NCI-H345 (cell line): ENCODE data around the gene PRG3.
A peak's percentile ranks its signal among the peaks of the same experiment; 100 is the strongest.
"Not testable (repeated sequence)": the region's sequence is repeated elsewhere in the genome, so short reads cannot be mapped to it uniquely, and the experiment has no call there.

Experiments
- DNase-seq: peaks from one replicate; lab custom pipeline; 2025; lab: John Stamatoyannopoulos, UW

The PRG3 gene

DNA sequence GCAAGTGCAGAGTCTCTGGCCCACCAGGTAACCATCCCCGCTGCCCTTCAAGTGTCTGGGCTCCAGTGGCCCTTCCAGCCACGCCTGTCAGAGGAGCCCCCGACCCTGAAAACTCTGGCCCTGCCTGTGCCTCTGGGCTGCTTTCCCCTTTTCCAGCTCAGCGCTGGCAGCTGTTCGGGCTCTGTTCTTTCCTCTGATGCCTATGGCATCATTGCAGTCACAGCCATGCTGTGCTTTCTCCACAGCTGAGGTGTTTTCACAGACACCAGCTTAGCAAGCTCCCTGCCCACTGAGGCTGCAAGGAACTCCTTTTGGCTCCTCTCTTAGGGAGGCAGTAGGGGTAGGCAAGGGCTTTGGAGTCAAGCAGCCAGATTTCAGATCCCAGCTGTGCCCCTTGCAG, 21.6 kb downstream of the PRG3 start:
- no peak for DNase-seq

DNA sequence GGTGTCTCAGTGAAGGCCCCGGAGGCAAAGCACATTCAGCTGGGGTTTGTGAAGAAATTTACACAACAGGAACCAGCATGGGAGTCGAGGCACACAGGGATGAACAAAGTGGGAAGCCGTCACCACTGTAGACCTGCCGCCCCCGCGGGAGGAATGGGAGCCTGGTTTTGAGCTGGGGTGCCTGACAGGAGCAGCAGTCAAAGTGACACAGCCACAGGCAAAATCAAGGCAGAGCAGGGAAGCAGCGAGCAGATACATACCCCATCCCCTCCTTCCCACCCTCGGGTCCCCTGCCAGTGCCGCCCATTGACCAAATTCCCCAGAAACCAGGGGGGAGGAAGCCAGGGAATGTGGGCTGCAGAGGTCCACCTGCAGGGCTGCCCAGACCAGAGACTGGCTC, 22.0 kb downstream of the PRG3 start:
- DNase-seq = no peak

DNA sequence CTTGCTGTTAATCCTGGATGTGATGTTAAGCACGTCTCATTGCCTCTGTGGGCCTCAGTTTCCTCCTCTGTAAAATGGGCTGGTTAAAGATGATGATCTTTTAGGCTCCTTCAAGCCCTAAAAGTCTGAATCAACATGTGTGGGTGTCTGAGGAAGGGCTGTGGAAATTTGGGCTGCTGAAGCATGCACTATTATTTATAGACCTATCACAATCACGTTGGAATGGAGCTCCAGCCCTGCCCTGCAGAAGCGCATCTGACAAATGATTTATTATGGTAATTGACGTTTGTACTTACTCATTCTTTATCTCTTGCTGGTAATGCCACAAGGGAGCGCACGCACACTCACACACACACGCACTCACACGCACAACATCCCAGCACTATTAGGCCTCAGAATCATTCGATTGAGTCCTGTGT, 22.4 kb downstream of the PRG3 start:
- no peak for DNase-seq

DNA sequence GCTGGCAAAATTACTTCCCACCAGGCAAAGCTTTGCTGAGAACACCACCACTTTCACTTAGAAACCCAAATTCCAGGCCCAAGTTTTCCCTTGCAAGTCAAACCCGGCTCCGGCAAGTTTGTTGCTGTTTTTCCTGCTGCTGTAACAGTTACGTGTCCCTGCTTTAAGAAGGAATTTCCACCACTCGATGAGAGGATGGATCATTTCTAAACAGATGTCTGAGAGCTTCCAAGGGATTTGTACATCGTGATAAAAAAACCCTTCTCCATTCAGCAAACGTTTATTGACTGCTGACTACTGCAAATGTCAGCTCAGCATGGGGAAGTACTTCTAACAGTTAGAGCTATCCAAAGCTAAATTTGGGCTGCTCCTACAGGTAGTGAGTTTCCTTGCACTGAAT, 23.1 kb downstream of the PRG3 start:
- no peak for DNase-seq

DNA sequence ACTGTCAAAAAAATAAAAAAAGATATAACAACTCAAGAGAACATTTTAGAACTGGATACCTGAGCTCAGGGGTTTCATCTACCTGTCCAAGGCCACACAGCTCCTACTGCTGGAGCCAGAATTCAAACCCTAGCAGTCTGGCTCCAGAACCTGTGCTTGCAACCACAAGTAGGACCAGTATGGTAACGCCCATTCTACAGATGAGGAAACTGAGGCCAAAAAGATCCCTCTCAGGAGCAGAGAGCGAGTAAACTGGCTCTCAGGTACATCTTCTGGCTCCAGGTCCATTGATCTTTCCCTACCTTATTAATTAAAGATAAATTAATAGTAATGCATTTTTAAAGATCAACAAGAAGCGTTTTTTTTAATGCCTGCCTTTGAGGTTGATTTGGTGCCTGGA, 23.6 kb downstream of the PRG3 start:
- no peak for DNase-seq

DNA sequence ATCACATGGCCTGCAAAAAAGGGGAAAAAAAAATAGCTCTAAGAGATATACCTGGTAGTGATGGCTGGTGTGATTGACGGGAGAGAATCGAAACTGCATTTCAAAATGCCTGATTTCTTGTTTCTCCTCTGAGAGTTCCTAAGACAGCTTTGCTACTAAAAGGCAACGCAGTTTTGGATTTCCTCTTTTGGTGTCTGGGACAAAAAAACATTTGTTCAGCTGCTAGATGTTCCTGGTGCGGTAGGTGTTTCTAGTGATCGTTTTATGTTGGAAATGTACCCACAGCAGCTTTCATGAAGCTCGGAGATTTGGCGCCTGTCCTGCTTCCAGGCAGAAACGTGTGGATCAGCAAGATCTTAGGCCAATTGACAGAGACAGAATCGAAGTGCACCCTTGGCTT, 24.7 kb downstream of the PRG3 start:
- DNase-seq = no peak

DNA sequence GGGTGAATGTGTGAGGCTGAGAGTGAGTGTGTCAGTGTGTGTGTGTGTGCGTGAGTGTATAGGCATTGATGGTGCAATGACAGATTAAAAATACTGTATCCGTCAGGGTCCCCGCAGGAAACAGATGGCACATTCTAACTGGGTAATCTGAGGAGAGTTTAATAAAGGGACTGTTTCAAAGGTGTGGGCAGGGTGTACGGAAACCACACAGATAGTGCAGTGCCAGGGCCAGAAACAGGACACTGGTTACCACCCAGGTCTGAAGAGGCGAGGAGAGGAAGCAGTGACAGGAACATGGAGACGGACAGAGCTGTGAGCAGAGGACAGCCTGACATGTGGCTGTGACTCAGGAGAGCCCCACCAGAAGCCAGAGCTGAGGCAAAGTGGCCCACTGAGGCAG, 26.3 kb downstream of the PRG3 start:
- no peak for DNase-seq

DNA sequence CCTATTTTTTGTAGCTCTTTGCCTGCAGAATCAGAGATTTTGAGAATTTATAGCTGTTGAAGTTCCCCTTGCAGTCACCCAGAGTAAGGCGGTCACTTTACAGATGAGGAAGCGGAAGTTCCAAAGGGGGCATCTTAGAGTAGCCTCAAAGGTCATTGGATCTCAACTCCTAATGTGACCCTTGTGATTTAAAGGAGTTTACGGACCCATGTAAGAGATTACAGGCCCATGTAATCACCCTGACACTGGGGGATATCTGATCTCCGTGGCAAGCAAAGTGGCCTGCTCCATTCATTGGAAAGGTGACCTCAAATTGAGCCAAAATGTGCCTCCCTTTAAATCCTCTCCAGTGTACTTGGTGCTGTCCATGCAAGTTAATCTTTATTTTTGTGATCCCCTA, 27.1 kb downstream of the PRG3 start:
- no peak for DNase-seq

DNA sequence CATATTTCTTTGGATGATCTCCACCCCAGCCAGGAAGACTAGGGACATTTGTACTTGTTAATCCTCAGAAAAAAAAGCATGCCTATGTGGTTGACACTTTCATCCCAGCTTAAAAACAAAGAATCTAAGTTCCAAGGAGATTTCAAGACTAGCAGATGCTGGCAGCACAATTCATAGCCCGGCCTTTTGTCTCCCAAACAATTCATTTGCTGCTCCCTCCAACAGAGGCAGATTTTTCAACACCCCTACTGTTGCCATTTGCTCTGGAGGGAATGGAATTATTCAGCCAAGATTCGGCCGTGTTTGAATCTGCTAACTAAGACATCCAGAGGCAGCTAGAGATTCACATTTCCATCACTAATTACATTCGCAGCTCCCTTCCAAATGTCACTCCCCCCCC, 27.5 kb downstream of the PRG3 start:
- no peak for DNase-seq

DNA sequence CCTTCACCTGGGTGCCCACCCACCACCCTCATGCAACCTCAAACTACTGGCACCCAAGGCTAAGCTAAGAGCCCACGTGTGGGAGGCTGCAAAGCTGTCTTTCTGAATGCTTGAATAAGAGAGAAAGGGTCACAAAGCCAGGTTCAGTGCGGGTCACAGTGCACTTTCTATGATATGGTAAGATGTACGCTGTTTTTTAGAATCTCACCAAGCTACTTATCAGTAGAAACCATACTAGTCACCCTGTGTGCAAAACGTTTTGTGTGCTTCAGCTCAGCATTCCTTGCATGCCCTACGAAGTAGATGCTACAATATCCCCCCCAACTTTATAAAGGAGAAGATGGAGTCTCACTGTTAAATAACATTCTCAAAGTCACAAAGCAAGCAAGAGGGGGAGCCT, 27.9 kb downstream of the PRG3 start:
- DNase-seq = no peak

DNA sequence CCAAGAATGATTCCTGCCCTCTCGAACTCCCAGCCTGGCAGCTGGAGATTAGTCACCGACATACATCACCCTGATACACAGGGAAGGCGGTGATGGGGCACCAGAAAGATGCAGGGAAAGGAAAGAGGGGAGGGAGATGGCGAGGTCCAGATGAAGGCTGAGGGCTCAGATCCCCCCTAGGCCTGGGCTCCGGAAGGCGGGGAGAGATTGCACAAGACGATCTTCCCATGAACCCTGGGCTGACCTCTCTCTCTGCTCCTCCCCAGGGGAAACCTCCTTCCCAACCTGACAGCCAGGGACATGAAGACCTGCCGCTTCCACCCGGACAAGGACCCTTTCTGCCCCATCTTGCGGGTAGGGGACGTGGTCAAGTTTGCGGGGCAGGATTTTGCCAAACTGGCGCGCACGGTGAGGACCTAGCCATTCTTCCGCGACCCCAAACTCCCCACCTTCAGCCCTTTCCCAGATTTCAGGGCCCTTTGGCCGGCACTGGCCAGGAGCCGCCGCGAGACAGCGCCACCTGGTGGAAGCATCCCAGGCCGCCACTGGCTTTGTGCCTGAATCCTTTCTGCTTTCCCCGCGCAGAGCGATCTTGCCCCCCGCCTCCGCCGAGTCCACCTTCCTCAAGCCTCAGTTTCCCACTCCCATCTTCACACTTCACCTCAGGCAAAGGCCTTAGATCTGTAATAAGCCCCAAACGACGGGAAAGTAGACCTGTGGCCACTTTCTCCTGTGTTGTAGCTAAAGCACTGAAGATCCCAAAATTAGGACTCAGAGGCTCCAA, 31.3 kb downstream of the PRG3 start:
- DNase-seq = peak; percentile 27

DNA sequence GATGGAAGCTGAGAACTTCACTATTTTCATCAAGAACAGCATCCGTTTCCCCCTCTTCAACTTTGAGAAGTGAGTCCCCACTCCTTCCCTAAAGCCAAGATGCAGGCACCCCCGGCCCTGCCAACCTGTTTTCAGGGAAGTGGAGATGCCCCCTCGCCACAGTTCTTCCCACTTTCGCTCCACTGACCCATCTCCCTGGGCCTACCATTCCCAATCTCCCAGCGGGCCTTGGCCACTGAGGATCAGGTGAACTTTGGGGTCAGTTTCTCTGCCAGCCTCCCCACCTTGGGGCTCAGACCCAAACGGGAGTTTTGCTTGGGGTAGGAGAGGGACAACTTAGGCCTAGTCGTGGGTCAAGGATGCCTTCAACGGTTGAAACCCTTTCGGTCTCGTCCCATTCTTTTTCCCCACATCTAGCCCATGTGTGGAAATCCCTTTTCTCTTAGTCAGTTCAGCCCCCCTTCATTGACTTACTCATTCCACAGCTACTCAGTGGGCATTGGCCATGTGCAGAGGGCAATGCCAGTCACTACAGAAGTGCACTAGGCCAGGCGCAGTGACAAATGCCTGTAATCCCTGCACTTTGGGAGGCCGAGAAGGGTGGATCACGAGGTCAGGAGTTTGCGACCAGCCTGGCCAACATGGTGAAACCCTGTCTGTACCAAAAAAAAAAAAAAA, 32.2 kb downstream of the PRG3 start:
- DNase-seq = no peak

DNA sequence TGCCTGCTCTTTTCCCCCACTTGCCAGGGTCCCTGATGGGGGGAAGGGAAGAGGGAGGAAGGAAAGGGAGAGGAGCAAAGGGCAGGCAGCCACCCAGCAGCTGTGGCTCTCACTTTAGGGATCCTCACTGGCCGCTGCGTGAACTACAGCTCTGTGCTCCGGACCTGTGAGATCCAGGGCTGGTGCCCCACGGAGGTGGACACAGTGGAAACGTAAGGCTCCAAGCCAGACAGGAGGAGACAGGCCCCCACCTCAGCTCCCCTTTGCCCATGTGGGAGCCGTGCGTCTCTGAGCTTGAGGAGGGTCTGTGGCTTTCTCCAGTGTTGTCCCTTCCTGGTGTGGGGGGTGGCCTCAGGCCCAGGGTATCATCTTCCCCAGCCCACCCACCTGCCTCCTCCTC, 32.9 kb downstream of the PRG3 start:
- no peak for DNase-seq

DNA sequence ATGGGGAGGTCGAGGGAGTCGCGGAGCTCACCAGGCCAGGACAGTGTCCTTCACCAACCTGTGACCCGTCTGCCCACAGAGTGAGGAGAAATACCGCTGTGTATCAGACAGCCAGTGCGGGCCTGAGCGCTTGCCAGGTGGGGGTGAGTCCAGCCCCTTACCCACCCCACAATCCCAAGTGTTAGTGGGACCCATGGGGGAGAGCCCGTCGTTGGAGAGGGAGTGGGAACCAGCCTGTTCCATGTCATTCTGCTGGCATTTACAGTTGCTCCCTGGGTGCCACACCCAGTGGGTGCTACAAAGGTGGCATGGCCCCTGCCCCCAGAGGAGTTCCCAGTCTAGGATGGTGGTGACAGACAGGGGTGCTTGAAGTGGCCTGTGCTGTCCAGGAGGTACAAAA, 33.6 kb downstream of the PRG3 start:
- DNase-seq = no peak

DNA sequence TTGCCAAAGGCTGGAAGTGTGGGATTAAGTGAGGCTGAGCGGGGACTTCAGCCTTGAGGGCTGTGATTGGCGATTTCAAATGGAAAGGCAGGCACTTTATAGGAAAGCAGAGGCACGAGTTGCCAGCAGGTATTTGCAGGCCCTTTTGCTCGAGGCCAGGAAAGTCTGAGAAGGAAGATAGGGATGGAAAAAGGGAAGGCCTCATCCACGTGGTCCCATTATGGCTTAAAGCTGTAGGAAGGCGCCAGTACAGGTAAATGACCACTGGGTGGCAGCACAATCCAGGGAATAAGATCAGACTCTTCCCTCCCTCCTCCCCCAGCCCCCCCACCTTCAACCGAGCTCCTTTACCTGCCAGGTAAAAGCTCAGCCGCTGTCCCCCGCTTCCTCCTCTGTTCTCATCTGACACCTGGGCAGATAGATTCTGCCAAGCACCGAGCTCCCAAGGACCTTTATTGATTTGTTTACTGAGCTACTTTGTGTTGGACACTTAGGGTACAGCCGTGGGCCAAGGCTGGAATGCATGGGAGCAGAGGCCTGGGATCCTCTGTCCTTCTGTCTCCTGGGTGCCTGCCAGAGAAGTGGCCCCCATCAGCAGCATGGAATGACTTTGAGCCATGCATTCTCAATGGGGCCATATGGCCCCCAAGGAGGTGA, 35.3 kb downstream of the PRG3 start:
- DNase-seq = peak; percentile 81

DNA sequence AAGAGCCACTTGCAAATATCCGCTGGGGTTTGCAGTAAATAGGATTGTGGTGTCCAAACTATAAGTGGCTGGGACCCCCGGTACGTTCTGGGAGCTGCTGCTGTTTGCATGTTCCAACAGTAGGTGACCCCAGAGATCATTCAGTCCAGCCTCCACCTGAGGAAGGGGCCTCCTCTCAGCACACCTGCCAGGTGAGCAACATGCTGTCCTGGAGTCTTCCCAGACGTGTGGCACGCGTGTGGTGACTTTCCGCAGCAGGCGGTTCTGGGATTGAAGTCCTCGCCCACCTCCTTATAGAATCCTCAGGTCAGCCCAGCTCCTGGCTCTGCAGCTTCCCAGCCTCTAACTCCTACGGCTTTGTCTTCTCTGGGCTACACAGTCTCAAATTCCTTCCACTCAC, 36.1 kb downstream of the PRG3 start:
- DNase-seq = no peak

DNA sequence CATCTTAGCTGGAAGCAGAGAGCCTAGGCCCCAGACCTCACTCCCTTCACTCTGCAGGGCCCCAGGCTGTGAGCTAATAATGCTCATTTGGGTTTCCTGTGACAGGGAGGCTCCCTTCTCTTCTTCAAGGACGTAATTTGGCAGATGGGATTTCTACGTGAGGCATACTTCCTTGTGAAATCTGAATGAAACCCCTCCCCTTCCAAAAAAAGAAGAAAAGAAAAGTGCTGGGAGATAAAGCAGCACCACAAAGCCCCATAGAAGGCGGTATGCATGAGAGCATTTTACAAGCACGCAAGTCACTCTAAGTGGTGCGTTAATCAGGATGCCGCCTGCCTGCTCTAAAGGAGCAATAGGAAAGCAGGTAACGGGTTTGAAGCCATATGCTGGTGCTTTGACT, 37.1 kb downstream of the PRG3 start:
- peak; percentile 22 for DNase-seq

DNA sequence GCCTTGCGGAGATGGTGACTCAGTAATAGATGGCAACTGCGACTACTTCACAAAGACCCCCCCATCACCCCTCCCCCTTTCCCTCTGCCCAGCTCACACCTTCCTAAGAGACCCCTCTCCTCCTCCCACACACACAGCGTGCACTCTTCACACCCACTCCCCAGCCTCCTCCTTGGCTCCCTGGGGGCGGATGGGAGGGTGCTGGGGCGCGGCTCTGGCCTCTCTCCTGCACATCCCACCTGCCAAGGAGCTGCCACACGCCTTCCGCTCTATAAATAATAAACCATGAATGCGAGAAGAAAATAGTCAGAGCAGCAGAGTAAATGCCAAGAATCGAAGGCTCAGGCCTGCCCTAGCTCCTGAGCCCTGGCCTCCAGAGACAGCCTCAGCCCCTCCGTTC, 38.2 kb downstream of the PRG3 start:
- DNase-seq = no peak

DNA sequence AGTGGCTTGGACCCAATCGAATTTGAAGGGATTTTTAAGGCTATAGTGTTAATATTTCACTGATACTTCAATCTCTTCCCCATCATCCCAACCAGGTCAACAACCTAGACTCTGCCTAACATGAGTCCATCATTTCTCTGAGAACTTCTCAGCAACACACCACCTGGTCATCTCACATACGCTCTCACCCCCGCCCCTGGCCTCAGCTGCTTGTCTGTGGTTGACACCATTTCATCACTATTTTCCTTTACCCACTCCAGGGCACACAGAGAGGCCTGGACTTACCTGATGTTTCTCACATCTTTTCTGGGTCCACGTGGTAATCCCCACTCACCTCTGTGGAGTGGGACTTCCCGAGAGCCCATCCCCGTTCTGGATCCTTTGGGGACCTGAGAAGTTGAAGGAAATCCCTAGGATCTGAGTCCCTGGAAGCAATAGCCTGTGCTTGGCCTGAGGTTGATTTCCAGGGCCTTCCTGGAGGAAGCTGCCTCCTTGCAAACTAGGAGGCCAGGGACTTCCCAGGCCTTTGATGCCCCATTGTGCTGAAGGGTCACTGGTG, 39.6 kb downstream of the PRG3 start:
- no peak for DNase-seq

DNA sequence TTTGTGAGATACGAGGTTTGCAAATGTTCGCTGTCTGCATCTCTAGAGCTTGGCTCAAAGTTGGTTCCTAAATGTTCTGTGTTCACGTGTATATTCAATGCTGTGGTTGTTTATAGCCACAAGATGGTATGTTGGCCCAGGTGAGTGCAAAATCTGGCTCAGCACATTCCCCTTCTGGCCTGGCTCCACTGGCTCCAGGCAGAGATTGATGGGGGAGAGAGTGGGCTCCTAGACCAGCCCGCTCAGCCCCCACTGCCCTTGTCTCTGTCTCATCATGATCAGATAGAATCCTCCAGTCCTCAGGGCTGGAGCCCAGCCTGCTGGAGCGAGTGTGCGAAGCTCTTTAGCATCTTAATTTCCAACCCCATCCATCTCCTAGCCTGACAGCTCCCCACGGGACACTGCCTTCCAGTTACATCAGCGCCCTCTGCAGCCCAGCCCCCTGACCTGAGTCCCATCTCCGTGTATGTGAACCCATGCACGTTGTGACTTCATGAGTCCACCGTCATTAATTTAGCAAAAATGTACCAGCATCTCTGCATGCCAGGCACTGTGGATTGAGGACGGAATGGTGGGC, 40.8 kb downstream of the PRG3 start:
- DNase-seq = no peak

DNA sequence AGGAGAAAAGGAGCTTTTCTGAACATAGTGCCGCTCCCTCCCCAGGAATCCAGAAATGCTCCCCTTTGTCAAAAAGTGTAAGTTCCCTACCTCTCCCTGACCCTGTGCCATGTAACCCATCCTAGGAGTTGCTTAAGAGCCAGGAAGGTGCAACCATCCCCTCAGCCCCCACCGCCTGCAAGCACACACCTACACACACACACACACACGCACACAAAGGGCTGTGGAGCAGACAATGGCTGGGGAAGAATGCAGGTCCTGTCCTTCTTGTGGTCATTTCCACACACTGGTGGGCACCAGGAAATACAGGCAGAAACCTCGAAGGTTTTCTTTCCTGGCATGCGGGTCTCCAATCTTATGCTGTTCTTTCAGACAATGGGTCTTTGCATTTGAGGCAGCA, 41.6 kb downstream of the PRG3 start:
- no peak for DNase-seq

DNA sequence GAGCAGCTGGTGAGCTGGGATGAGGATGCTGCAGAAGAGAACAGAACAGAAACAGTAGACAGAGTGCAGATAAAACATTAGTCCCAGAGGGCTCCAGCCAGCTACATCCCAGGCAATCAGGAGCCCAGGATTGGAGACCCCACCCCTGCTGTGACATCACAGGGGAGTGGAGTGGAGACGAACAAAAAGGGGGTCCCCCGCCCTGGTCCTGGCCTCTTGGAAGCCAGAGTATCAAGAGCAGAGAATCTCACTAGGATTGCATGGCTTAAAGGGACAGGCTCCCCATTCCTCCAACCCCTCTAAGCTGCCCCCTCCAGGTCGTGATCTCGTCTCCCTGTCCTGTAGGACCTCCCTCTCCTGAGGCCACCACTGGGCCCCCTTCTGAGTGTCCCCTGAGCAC, 42.8 kb downstream of the PRG3 start, which contains the start of gene P2RX3:
Gene P2RX3 (plus strand): TSS at position 211 of the 400 bp plus-strand sequence. CDS start 199 bp downstream, outside the sequence.
- no peak for DNase-seq

DNA sequence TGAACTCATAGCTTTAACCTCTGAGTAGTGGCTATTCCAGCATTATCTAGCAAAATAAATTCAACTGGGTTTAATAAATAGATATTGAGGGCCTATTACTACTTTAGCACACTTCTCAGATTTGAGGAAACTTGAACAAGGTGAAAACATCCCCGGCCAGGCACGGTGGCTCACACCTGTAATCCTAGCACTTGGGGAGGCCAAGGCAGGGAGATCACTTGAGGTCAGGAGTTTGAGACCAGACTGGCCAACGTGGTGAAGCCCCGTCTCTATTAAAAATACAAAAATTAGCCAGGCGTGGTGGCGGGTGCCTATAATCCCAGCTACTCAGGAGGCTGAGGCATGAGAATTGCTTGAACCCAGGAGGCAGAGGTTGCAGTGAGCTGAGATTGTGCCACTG, 44.1 kb downstream of the PRG3 start:
- not testable (repeated sequence) for DNase-seq
